Measurements from ENCODE around the gene RFTN2. TPM values are rescaled to one million over a fixed set of nuclear protein-coding genes. Genes with fewer than 3 reads are reported as not detected.

Gene RFTN2
- total and polyA plus RNA-seq, 9 of the 15 experiments (the other 6 are each of a cell fraction or from before 2014, with no cell fraction given): 0.01 to 0.11 (median 0.04) TPM; not detected in 6

DNA sequence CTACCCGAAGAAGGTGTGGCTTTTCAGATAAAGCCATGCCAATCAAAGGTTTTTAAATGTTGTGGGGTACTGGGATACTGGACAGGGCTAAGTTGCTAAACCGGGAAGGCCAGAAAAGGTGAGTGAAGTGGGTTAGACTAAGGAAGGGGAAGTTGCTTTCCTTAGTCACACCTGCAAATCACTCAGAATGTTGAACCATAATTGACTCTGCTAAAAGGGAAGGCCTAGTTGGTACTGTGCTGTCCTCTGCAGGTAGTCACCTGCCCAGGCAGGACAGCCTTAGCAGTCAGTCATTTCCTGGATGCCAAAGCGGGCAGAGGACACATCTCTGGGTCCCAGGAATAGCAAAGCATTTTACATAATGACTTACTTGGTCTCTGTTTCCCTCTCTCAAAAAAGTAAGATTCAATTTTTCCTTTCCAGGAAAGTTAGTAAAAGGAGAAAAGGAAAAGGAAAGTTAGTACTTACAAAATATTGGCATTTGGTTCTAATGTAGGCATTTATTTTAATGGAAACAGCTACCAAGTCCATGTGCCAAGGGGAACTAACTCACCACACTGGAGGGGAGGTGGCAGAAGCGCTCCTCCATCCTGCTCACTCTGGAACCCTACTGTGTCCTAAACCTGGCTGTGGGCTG, 60.3 kb downstream of the RFTN2 start (continued):
- TF ChIP-seq, protein P1, sequence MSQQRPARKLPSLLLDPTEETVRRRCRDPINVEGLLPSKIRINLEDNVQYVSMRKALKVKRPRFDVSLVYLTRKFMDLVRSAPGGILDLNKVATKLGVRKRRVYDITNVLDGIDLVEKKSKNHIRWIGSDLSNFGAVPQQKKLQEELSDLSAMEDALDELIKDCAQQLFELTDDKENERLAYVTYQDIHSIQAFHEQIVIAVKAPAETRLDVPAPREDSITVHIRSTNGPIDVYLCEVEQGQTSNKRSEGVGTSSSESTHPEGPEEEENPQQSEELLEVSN (IDR thresholded peaks at IDR 0.05; ENCODE audit: borderline replicate concordance in 1 of 2, extremely low read depth in 1 of 2, insufficient read depth in 1 of 2, insufficient read length in 1 of 2, low read depth in 1 of 2, low read length in 1 of 2, poor library complexity in 1 of 2, severe bottlenecking in 1 of 2): no peak

DNA sequence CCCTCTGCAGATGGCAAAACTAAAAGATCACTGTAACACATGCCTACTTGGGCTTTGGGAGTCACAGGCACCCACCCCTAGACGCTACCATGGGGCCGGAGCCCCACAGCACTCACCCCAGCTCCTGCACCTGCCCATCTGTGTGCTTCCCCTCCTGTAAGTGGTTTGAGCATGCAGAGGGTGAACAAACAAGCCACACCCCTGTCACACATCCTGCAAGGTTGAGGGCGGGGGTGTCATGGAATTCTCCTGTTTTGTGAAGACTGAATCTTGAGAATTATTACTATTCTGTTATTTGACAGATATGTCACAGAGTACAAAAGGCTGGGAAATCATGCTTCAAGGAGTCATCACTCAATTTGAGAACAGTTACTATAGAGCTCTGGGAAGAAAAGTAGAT, 60.9 kb downstream of the RFTN2 start:
- BruUV-seq (replicated peaks): no TSS peak
- in situ Hi-C loops (cut with MboI): no loop called here
- DNase-seq (ENCODE audit: extremely low read depth in 1 of 4, low spot score in 3 of 4): no peak
- Histone ChIP-seq H2AFZ (ENCODE audit: low read depth, low read length) (no peak overlapping the region), H3K36me3 (ENCODE audit: control insufficient read depth, insufficient read depth, low read length) (no peaks in the 10 kb centered on the region), H4K20me1 (replicated peaks; ENCODE audit: control insufficient read depth, insufficient read depth, low read length) (no peaks in the 10 kb centered on the region), H3K27ac (ENCODE audit: extremely low read depth, low read depth, low read length) (no peak overlapping the region), H3K79me2 (ENCODE audit: control insufficient read depth, insufficient read depth, low read length) (no peaks in the 10 kb centered on the region), H3K4me2 (ENCODE audit: insufficient read depth, low read length) (no peak overlapping the region), H3K9ac (ENCODE audit: insufficient read depth in 1 of 2, low read depth in 2 of 2, low read length in 2 of 2) (no peak overlapping the region), H3K4me1 (replicated peaks in 1 of 2; ENCODE audit: control insufficient read depth in 2 of 2, insufficient read depth in 2 of 2, low read length in 2 of 2) (no peaks in the 10 kb centered on the region), H3K9me3 (replicated peaks; ENCODE audit: control insufficient read depth, insufficient read depth, low read depth, low read length) (no peaks in the 10 kb centered on the region), H3K27me3 (ENCODE audit: control insufficient read depth in 2 of 2, insufficient read depth in 2 of 2, low read length in 2 of 2) (peaks cover 2 to 5% of the 10 kb centered on the region in 2 experiments; a peak in 2 of 5 replicates), H3K9me1 (ENCODE audit: control insufficient read depth, insufficient read depth, low read length) (no peaks in the 10 kb centered on the region), H3K4me3 (no peak overlapping the region)
- 3% methylated on average over 3 of the region's 3 CpGs for WGBS (ENCODE audit: insufficient coverage, low coverage, missing lambda C conversion rate)
- FAIRE-seq: no peak
- ChIA-PET POLR2A (no interaction called here), CTCF (ENCODE audit: low intra/inter-chr PET ratio) (no interaction called here)
- no peak for ATAC-seq
- intact Hi-C loops (cut with micrococcal nuclease): no loop called here
- TF ChIP-seq DACH1 (IDR thresholded peaks at IDR 0.05; ENCODE audit: partially characterized antibody) (no peak), SRSF9 (IDR thresholded peaks at IDR 0.05; ENCODE audit: borderline replicate concordance, low read depth, low read length) (no peak), POLR2A (conservative IDR thresholded peaks at IDR 0.05) (no peak), ZNF507 (tag; conservative IDR thresholded peaks at IDR 0.05) (no peak), ZNF175 (CRISPR knock-in tag; IDR thresholded peaks at IDR 0.05; ENCODE audit: low read depth) (no peak), NCOA2 (IDR thresholded peaks at IDR 0.05; ENCODE audit: partially characterized antibody in 2 of 2) (no peak)
- TF ChIP-seq, protein P2, sequence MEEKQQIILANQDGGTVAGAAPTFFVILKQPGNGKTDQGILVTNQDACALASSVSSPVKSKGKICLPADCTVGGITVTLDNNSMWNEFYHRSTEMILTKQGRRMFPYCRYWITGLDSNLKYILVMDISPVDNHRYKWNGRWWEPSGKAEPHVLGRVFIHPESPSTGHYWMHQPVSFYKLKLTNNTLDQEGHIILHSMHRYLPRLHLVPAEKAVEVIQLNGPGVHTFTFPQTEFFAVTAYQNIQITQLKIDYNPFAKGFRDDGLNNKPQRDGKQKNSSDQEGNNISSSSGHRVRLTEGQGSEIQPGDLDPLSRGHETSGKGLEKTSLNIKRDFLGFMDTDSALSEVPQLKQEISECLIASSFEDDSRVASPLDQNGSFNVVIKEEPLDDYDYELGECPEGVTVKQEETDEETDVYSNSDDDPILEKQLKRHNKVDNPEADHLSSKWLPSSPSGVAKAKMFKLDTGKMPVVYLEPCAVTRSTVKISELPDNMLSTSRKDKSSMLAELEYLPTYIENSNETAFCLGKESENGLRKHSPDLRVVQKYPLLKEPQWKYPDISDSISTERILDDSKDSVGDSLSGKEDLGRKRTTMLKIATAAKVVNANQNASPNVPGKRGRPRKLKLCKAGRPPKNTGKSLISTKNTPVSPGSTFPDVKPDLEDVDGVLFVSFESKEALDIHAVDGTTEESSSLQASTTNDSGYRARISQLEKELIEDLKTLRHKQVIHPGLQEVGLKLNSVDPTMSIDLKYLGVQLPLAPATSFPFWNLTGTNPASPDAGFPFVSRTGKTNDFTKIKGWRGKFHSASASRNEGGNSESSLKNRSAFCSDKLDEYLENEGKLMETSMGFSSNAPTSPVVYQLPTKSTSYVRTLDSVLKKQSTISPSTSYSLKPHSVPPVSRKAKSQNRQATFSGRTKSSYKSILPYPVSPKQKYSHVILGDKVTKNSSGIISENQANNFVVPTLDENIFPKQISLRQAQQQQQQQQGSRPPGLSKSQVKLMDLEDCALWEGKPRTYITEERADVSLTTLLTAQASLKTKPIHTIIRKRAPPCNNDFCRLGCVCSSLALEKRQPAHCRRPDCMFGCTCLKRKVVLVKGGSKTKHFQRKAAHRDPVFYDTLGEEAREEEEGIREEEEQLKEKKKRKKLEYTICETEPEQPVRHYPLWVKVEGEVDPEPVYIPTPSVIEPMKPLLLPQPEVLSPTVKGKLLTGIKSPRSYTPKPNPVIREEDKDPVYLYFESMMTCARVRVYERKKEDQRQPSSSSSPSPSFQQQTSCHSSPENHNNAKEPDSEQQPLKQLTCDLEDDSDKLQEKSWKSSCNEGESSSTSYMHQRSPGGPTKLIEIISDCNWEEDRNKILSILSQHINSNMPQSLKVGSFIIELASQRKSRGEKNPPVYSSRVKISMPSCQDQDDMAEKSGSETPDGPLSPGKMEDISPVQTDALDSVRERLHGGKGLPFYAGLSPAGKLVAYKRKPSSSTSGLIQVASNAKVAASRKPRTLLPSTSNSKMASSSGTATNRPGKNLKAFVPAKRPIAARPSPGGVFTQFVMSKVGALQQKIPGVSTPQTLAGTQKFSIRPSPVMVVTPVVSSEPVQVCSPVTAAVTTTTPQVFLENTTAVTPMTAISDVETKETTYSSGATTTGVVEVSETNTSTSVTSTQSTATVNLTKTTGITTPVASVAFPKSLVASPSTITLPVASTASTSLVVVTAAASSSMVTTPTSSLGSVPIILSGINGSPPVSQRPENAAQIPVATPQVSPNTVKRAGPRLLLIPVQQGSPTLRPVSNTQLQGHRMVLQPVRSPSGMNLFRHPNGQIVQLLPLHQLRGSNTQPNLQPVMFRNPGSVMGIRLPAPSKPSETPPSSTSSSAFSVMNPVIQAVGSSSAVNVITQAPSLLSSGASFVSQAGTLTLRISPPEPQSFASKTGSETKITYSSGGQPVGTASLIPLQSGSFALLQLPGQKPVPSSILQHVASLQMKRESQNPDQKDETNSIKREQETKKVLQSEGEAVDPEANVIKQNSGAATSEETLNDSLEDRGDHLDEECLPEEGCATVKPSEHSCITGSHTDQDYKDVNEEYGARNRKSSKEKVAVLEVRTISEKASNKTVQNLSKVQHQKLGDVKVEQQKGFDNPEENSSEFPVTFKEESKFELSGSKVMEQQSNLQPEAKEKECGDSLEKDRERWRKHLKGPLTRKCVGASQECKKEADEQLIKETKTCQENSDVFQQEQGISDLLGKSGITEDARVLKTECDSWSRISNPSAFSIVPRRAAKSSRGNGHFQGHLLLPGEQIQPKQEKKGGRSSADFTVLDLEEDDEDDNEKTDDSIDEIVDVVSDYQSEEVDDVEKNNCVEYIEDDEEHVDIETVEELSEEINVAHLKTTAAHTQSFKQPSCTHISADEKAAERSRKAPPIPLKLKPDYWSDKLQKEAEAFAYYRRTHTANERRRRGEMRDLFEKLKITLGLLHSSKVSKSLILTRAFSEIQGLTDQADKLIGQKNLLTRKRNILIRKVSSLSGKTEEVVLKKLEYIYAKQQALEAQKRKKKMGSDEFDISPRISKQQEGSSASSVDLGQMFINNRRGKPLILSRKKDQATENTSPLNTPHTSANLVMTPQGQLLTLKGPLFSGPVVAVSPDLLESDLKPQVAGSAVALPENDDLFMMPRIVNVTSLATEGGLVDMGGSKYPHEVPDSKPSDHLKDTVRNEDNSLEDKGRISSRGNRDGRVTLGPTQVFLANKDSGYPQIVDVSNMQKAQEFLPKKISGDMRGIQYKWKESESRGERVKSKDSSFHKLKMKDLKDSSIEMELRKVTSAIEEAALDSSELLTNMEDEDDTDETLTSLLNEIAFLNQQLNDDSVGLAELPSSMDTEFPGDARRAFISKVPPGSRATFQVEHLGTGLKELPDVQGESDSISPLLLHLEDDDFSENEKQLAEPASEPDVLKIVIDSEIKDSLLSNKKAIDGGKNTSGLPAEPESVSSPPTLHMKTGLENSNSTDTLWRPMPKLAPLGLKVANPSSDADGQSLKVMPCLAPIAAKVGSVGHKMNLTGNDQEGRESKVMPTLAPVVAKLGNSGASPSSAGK (IDR thresholded peaks at IDR 0.05): no peak

Data from K562 (cell line).